Measurements from ENCODE around the gene CHTF18.

- TF ChIP-seq POLR2A (IDR thresholded peaks at IDR 0.05) = no peak
- TF ChIP-seq CTCF (IDR thresholded peaks at IDR 0.05) = no peak
Measured at GRCh38 chr16:739560-740458, 48.6 kb upstream of the CHTF18 start.

Data from body of pancreas (tissue), 4 donors.